ENCODE data around the gene CDYL2. TPM values are rescaled to one million over a fixed set of nuclear protein-coding genes. Genes with fewer than 3 reads are reported as not detected.

CDYL2 gene
- total and polyA plus RNA-seq, 12 donors = 0.59 to 5.3 (median 2.9) TPM

DNA sequence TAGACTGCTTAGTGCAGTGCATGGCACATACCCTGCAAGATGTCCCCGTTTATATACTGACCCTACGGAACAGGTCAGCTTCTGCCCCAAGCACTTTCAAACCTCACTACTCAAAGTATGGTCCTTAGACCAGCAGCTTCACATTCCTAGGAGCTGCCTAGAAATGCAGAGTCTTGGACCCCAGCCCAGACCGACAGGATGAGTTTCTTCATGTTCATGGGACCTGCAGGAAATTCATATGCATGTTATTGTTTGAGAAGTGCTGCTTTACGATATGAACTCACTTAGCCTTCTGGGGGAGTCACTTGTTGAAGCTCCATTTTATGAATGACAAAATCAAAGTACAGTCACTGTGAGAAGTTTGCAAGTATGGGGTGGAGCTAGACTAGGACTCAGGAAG, 181.0 kb downstream of the CDYL2 start:
- WGBS, 2 donors = 62 to 63% methylated on average over 4 of the region's 4 CpGs
- Histone ChIP-seq H3K4me1 (no peaks in the 10 kb centered on the region), H3K27me3 (no peaks in the 10 kb centered on the region), H3K36me3 (peaks cover 0 to 19% (median 0%) of the 10 kb centered on the region in 9 donors), H3K4me3 (no peak overlapping the region), H3K27ac (no peak overlapping the region), H3K9me3 (peaks cover 0 to 26% (median 9%) of the 10 kb centered on the region in 11 donors)
- TF ChIP-seq, protein P1, sequence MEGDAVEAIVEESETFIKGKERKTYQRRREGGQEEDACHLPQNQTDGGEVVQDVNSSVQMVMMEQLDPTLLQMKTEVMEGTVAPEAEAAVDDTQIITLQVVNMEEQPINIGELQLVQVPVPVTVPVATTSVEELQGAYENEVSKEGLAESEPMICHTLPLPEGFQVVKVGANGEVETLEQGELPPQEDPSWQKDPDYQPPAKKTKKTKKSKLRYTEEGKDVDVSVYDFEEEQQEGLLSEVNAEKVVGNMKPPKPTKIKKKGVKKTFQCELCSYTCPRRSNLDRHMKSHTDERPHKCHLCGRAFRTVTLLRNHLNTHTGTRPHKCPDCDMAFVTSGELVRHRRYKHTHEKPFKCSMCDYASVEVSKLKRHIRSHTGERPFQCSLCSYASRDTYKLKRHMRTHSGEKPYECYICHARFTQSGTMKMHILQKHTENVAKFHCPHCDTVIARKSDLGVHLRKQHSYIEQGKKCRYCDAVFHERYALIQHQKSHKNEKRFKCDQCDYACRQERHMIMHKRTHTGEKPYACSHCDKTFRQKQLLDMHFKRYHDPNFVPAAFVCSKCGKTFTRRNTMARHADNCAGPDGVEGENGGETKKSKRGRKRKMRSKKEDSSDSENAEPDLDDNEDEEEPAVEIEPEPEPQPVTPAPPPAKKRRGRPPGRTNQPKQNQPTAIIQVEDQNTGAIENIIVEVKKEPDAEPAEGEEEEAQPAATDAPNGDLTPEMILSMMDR (IDR thresholded peaks at IDR 0.05) = no peak
- ATAC-seq (no peak), DNase-seq (no peak)
- intact Hi-C loops (cut with DNase I) = no loop called here

DNA sequence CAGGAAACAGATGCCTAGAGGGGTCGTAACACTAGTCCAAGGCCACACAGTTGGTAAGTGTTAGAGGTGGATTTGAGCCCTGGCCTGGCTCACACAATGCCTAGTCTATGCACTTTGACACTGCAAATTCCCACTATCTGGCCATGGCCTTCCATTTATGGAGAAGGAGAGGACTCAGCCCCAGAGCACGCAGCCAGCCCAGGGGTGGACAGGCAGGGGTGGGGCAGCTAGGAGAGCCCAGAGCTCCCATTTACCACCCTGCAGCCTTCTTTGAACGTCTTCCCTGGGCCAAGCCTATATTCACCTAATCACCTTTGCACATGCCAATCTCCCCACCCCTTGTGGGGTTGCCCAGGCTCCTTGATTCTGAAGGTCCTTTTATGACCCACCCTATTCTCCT, 182.4 kb downstream of the CDYL2 start:
- Histone ChIP-seq H3K4me1 (no peaks in the 10 kb centered on the region), H3K36me3 (peaks cover 0 to 17% (median 0%) of the 10 kb centered on the region in 9 donors), H3K4me3 (no peak overlapping the region), H3K9me3 (peaks cover 0 to 23% (median 3%) of the 10 kb centered on the region in 11 donors), H3K27ac (no peak overlapping the region), H3K27me3 (no peaks in the 10 kb centered on the region)
- intact Hi-C loops (cut with DNase I) = no loop called here
- TF ChIP-seq, protein P1 (IDR thresholded peaks at IDR 0.05) = no peak
- WGBS, 2 donors = 84 to 93% methylated on average over 3 of the region's 3 CpGs
- no peak for ATAC-seq
- DNase-seq = no peak

DNA sequence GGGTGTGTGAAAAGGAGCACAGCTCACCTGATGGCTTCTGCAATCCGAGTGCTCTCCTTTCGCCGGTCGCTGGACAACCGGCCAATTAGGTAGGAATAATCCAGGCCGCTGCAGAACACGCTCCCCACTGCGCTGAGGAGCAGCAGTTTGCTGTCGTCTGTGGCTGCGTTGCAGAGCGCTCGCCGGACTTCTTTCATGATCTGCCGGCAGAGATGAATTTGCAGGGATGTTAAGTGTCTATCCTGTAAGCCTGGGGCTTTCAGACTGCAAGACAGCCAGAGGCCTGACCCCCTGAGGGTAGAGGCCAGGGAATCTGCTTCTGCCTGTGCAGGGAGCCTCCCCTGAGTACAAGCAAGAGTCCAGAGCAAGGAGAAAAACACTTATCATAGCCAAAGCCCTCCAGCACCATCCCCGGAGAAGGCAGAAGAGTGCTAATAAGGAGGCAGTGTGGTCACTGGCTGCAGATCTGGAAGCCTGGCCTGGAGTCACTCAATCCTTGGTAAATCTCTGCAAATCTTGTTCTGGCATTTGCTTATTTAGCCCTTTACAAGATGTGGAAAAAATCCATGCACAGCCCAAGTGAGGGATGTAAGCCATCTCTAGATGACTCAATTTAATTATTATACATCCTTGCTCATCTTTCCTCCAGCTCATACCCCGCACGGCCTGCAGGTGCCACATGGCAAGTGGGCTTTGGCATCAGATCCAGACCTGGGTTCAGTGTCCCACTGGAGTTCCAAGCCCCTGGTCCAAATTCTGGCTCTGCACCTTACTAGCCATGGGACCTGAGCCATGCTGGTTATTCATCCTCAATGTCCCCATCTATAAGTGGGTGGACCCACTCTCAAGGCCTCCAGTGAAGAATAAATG, 183.4 kb downstream of the CDYL2 start:
- Histone ChIP-seq H3K27me3 (no peaks in the 10 kb centered on the region), H3K4me1 (no peaks in the 10 kb centered on the region), H3K4me3 (no peak overlapping the region), H3K36me3 (peaks cover 0 to 17% (median 0%) of the 10 kb centered on the region in 9 donors), H3K9me3 (peaks cover 0 to 23% (median 3%) of the 10 kb centered on the region in 11 donors), H3K27ac (no peak overlapping the region)
- TF ChIP-seq, protein P1 (IDR thresholded peaks at IDR 0.05) = no peak
- intact Hi-C loops (cut with DNase I) = no loop called here
- ATAC-seq (no peak), DNase-seq (no peak)
- 86 to 87% methylated on average over 17 of the region's 17 CpGs for WGBS, 2 donors

DNA sequence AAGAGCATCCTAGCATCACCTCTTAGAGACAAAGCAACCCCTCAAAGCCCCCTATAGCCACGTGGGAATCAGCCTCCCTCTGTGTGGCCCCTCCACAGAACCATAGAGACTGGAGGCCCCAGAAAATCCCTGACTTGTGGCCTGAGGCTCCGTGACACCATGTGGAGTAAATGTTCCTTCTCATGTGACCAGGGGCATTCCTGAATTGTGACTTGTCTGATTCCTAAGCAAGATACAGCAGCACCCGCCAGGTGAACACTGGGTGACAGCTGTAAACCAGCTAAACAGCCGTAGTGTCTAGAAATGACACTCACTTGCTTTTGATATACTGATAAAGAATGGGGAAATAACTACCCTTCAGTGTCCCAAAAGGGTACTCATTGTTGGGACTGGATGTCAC, 184.6 kb downstream of the CDYL2 start:
- H3K36me3 ChIP-seq = peaks cover 0 to 17% (median 0%) of the 10 kb centered on the region in 9 donors
- DNase-seq (no peak), ATAC-seq (no peak)
- TF ChIP-seq, protein P1 (IDR thresholded peaks at IDR 0.05) = no peak
- no peaks in the 10 kb centered on the region for H3K27me3 ChIP-seq
- intact Hi-C loops (cut with DNase I) = no loop called here
- no peak overlapping the region for H3K4me3 ChIP-seq
- no peaks in the 10 kb centered on the region for H3K4me1 ChIP-seq
- peaks cover 0 to 12% (median 3%) of the 10 kb centered on the region in 11 donors for H3K9me3 ChIP-seq
- WGBS, 2 donors = 77% methylated on average over 4 of the region's 4 CpGs
- no peak overlapping the region for H3K27ac ChIP-seq
